GM12872 (cell line): Measurements from ENCODE around the gene PPP2R2C.

Experiments
- TF ChIP-seq, protein P1 (sequence below): IDR thresholded peaks from 3 replicates; pipeline ENCODE4 v1.5.1; 2011; ENCODE audit warnings: low read depth, mild to moderate bottlenecking, low read length, moderate library complexity; ENCODE audit not compliant: insufficient read depth

Gene PPP2R2C

GRCh38 chr4:6283282-6283681 lies 189.1 kb downstream of the PPP2R2C start:
- TF ChIP-seq, protein P1, sequence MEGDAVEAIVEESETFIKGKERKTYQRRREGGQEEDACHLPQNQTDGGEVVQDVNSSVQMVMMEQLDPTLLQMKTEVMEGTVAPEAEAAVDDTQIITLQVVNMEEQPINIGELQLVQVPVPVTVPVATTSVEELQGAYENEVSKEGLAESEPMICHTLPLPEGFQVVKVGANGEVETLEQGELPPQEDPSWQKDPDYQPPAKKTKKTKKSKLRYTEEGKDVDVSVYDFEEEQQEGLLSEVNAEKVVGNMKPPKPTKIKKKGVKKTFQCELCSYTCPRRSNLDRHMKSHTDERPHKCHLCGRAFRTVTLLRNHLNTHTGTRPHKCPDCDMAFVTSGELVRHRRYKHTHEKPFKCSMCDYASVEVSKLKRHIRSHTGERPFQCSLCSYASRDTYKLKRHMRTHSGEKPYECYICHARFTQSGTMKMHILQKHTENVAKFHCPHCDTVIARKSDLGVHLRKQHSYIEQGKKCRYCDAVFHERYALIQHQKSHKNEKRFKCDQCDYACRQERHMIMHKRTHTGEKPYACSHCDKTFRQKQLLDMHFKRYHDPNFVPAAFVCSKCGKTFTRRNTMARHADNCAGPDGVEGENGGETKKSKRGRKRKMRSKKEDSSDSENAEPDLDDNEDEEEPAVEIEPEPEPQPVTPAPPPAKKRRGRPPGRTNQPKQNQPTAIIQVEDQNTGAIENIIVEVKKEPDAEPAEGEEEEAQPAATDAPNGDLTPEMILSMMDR = no peak

- TF ChIP-seq, protein P1 = no peak
These were observed 190.1 kb downstream of the PPP2R2C start for GRCh38 chr4:6282314-6282771.

- TF ChIP-seq, protein P1 = no peak
These were observed 190.7 kb downstream of the PPP2R2C start for GRCh38 chr4:6281436-6282313.

DNA sequence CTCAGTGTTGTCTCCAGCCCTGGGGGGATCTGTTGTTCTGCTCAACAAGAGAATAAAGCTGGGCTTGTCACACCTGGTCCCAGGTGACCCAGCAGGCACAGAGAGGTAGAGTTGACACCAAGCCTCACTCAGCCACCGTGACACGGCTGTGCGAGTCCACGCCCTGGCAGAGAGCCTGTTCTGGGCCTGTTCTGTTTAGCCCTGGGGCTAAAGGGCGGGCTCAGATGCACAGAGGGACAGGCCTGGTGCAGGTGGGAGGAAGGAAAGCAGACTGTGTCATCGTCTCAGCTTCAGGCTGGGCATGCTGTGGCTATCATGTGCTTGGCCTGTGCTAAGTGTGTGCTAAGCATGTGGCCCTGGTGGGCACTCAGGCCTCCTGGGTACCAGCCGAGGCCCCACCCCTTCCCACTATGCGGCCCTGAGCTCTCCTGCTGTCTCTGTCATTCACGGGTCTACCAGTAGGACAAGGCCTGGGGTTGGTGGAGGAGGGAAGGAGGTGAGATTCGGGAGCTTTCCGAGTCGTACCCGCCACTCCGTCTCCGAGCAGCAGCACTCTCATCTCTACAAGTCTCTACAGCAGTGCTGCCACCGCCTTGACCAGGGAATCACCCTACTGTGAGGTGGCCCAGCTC lies 191.9 kb downstream of the PPP2R2C start:
- TF ChIP-seq, protein P1 = no peak

- TF ChIP-seq, protein P1 = no peak
These were observed 192.7 kb downstream of the PPP2R2C start for GRCh38 chr4:6279582-6280289.

DNA sequence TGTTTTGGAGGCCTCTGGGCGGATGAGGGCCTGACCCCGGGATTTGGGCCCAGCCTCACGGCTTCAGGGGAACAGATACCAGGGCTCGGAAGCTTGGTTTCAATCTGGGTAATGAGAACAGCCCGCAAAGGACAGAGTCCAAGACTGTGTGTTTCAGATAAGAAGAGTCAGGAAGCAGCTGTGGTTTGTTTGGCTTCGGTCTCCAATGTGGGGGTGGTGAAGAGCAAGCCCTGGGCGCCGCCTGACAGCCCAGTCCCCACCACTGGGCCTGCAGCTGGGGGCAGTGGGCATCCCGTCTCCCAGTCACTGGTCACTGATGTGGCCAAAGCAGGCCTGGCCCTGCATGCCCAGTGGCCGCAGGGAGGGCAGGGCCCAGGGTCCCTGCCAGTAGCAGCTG lies 193.6 kb downstream of the PPP2R2C start:
- TF ChIP-seq, protein P1 = no peak
